Hematopoietic multipotent progenitor cell (in vitro differentiated cells): ENCODE results near the gene P2RX3. TPM values are rescaled to one million over a fixed set of nuclear protein-coding genes. Genes with fewer than 3 reads are reported as not detected.
A peak's percentile ranks its signal among the peaks of the same experiment; 100 is the strongest.

Source experiments
- DNase-seq, 3 donors: peaks; one replicate each; pipeline ENCODE4 v3.0.0-alpha.2; 2011 to 2015; ENCODE audit warnings: low read depth in 2 of 3, low spot score in 2 of 3
- total RNA-seq: library from RNA; depleted of rRNA; stranded (reverse); fragments of >200 nt; gene quantifications from one replicate; pipeline ENCODE4 v1.2.3, GENCODE V29; 2012

Gene P2RX3
- total RNA-seq, 1 donor = not detected

DNA sequence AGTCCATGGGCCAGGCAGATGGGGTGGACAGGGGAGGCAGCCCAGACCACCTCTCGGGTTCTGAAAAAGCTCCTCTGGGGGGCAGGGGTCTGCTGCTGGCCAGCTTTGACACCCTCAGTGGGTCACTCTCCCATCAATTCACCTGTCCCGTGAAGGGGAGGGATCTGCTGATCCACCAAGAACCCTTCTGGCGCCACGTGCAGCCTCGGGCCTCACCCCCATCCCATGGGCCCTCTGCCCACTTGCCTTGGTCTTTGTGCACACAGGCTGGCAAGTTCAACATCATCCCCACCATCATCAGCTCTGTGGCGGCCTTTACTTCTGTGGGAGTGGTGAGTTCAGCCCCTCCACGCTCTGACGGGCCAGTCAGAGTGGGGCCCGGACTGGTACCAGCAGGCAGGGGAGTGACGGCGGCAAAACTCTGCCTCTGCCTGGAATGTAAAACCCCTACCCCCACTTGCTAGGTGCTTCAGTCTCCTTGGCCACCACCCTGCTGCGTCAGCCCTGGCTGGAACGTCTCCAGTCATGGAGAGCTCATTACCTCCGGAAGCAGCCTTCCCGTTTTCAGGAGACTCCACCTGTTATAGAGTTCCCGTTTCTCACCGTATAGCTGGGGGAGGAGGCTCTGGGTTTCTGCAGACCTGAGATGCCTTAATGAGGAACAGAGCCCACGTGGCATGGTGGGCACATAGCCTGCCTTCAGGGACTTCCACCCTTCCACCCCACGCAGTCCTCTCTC is 30.1 kb downstream of the P2RX3 start:
- DNase-seq = peak in 2 of 3 donors; percentile 46 to 56

GRCh38 chr11:57368845-57369232 is 30.7 kb downstream of the P2RX3 start:
- DNase-seq = no peak

GRCh38 chr11:57370251-57370650 is 32.1 kb downstream of the P2RX3 start:
- DNase-seq = no peak

GRCh38 chr11:57370941-57371340 is 32.8 kb downstream of the P2RX3 start:
- DNase-seq = no peak

- no peak for DNase-seq
These were observed 35.0 kb downstream of the P2RX3 start for GRCh38 chr11:57373146-57373545.

- DNase-seq = no peak
These were observed 36.8 kb downstream of the P2RX3 start for GRCh38 chr11:57374966-57375365.

- DNase-seq = no peak
These were observed 37.3 kb downstream of the P2RX3 start for GRCh38 chr11:57375490-57375889.

DNA sequence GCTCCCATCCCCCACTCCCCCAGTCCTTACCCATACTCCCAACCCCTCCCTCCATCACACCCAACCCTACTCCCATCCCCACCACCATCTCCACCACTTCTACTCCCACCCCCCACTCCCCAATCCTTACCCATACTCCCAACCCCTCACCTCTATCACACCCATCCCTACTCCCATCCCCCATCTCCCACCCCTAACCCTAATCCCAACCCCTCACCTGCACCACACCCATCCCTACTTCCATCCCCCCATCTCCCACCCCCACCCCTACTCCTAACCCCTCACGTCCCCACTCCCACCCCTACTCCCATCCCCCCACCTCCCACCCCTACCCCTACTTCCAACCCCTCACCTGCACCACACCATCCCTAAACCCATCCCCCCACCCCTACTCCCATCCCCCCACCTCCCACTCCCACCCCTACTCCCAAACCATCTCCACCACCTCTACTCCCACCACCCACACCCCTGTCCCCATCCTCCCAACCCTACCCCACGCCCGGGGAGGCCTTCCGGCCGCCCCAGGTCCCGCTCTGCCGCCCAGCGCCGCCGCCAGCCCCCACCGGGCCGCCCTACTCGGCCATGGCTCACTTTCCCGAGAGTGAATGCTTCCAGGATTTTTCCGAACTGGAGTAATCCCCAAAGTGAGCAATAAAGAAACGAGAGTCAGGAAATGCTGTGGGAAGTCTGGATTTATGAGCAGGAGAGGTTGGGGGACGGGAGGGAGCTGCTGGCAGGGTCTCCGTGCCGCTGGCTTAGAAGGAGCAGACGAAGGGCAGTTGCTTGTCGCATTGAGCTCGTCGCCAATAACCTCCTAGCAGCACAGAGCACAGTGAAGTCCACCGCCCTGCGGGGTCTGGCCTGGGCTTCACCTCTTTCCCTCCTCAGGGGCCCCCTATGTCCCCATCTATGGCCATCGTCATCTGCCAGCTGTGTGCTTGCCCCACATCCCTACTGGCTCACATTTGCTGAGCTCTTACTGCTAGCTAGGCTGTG is 38.2 kb downstream of the P2RX3 start:
- no peak for DNase-seq

DNA sequence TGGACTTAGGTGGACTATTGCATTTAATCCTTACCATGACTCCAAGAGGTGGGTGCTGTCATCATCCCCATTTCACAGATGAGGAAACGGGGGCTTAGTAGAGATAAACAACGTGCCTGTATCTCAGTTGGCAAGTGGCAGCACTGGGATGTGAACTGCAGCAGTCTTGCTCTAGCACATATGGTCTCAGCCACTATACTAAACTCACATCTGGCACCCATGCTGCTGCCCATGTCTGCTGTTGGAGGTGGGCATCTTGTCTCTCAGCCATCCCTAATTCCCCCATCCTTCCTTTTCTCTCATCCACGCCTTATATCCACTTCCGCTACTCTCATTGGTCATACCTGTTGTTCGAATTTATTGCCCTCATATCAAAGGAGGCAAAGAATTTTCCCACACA is 39.0 kb downstream of the P2RX3 start:
- DNase-seq = no peak

- DNase-seq = no peak
These were observed 40.0 kb downstream of the P2RX3 start for GRCh38 chr11:57378186-57378585.

- DNase-seq = peak in 1 of 3 donors; percentile 19
These were observed 41.6 kb downstream of the P2RX3 start for GRCh38 chr11:57379732-57380131.

DNA sequence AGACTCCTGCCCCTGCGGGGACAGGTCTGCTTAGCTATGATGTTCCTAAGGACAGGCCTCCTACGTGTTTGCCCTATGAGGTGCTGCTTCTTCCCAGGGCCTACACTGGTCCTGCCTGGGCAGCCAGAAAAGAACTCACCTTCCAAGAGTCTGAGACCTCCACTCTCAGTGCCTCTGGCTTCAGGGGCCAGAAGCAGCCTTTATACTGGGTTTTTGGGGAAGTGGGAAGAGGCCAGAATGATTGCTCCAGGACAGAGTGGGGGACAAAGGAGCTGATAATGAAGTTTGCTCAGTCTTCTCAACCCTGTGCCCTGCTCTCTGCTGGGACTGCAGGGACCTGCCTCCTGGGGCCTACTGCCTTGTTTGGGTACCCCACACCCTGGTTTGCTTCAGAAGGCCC is 42.8 kb downstream of the P2RX3 start, which contains the start of gene PRG3:
Gene PRG3, minus strand, starts transcription at position 176 of the 400 bp plus-strand sequence. CDS start 442 bp downstream, outside the sequence.
- DNase-seq = no peak

DNA sequence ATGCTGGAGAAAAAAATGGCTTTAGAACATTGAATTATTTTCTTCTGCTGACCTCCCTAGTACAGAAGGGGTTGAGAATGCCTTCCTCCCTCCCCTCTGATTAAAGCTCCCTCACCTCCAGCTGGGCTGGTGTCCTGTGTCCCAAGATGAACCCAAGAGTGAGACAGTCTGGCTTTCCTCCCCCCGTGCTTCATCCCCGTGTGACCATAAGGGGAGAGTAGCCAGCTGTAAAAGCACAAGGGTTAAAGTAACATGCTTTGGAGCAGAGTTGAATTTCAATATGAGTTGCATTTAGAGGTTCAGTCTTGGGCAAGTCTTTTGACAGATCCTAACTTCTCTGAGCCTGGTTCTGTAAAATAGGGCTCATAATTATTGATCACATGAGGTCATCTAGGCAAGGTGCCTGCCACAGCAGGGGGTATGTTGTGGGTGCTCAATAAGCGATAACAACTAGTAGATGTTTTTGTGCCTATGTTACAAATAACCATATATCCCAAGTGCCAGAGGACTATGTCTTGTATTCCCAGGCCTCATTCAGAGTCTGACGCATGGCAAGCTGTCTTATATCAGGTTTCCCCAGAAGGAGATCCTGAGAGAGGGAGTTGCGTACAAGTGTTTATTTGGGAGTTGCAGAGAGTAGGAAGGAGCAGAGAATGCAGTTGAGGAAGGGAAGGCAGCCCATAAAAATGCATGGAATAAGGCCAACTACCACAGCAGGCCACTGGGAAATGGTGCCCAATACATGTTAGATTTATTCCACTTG is 48.2 kb downstream of the P2RX3 start:
- DNase-seq = no peak

- DNase-seq = peak in 2 of 3 donors; percentile 62 to 66
These were observed 49.3 kb downstream of the P2RX3 start for GRCh38 chr11:57387289-57388030.

DNA sequence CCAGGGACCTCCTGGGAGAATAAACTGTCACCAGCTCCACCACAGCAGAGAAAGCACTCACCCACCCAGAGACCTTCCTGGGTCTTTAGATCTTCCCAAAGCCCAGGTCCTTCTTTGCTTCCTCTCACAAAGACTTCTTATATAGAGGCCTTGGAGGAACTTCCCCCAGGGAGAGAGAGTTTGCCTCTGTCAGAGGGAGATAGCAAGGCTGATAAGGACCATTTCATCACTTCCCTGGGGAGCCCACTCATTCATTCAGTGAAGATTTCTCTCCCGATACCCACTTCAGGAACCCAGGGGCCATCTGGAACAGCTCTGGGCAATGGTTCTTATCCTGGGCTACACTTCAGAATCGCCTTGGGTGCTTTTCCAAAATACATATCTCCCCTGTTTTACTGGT is 52.4 kb downstream of the P2RX3 start, which contains the start of gene PRG2:
Gene PRG2, minus strand, starts transcription at position 116 of the 400 bp plus-strand sequence. CDS start 706 bp downstream, outside the sequence.
- no peak for DNase-seq

DNA sequence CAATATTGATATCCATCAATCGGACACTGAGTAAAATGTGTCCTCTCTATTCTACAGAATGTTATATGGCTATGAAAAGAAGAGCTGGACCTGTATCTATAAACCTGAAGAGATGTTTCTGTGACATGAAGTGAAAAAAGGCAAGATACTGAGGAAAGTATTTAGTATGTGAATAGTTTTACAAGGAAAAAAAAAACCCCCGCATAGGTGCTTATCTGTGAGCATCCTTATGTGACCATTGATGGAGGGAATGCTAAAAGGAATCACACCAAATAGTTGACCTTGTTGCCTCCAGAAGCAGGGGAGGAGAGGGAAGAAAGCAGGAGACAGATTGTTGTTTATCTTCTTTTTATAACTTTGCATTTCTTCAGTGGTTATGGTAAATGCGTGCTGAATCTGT is 53.0 kb downstream of the P2RX3 start:
- no peak for DNase-seq

DNA sequence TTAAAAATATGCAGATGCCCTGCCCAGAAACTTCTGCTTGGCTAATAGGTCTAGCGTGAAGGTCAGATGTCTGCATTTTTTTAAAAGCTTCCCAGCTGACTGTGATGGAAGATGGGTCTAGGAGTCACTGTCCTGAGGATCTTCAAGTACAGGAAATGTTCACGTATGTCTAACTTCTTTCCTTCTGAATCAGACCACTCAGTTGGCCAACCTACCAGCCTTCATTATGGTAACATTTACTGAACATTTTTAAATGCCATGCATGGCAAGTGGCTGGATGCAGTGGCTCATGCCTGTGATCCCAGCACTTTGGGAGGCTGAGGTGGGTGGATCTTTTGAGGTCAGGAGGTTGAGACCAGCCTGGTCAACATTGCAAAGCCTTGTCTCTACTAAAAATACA is 53.4 kb downstream of the P2RX3 start:
- no peak for DNase-seq

GRCh38 chr11:57392066-57392762 is 54.1 kb downstream of the P2RX3 start:
- DNase-seq = no peak

GRCh38 chr11:57392763-57393105 is 54.6 kb downstream of the P2RX3 start:
- no peak for DNase-seq
